HG03342 (cell line): ENCODE results near the gene LCT.
"Not testable (repeated sequence)": the region's sequence is repeated elsewhere in the genome, so short reads cannot be mapped to it uniquely, and the experiment has no call there.

Experiments
- ATAC-seq: cut with Tn5 transposase; IDR thresholded peaks from one replicate; pipeline ENCODE4 v1.9.1; 2021; ENCODE audit warnings: mild to moderate bottlenecking, moderate library complexity; ENCODE audit not compliant: unreplicated experiment

The LCT gene

GRCh38 chr2:135798275-135798705 is 38.7 kb downstream of the LCT start:
- no peak for ATAC-seq

- peak; percentile 67 for ATAC-seq
These were observed 39.3 kb downstream of the LCT start for GRCh38 chr2:135797497-135798274.

- no peak for ATAC-seq
These were observed 40.4 kb downstream of the LCT start for GRCh38 chr2:135796606-135797005.

- ATAC-seq, result not testable (repeated sequence)
These were observed 41.3 kb downstream of the LCT start for GRCh38 chr2:135795641-135796040.

GRCh38 chr2:135792401-135793150 is 44.4 kb downstream of the LCT start:
- no peak for ATAC-seq

GRCh38 chr2:135791418-135792190 is 45.4 kb downstream of the LCT start:
- no peak for ATAC-seq

- no peak for ATAC-seq
These were observed 46.6 kb downstream of the LCT start for GRCh38 chr2:135790423-135790822.

- no peak for ATAC-seq
These were observed 50.2 kb downstream of the LCT start for GRCh38 chr2:135786823-135787222.

GRCh38 chr2:135785032-135785431 is 52.0 kb downstream of the LCT start:
- no peak for ATAC-seq

- ATAC-seq, result peak; percentile 78
These were observed 53.5 kb downstream of the LCT start for GRCh38 chr2:135783439-135783838.

- ATAC-seq, result no peak
These were observed 54.8 kb downstream of the LCT start for GRCh38 chr2:135782231-135782630.

GRCh38 chr2:135776367-135776766 is 60.6 kb downstream of the LCT start:
- ATAC-seq, result no peak

GRCh38 chr2:135775420-135775819 is 61.6 kb downstream of the LCT start:
- no peak for ATAC-seq

- no peak for ATAC-seq
These were observed 63.1 kb downstream of the LCT start for GRCh38 chr2:135773917-135774316.

- no peak for ATAC-seq
These were observed 63.7 kb downstream of the LCT start for GRCh38 chr2:135773319-135773718.

- no peak for ATAC-seq
These were observed 68.1 kb downstream of the LCT start for GRCh38 chr2:135768863-135769262.

- ATAC-seq, result no peak
These were observed 74.5 kb downstream of the LCT start for GRCh38 chr2:135762530-135762929.

- no peak for ATAC-seq
These were observed 75.0 kb downstream of the LCT start for GRCh38 chr2:135762022-135762421.

GRCh38 chr2:135756692-135757091 is 80.3 kb downstream of the LCT start:
- ATAC-seq, result no peak

- no peak for ATAC-seq
These were observed 81.4 kb downstream of the LCT start for GRCh38 chr2:135755573-135755972.

GRCh38 chr2:135745545-135745944 is 91.4 kb downstream of the LCT start:
- ATAC-seq, result no peak
